Subcutaneous adipose tissue (tissue), 4 donors: ENCODE measurements around the gene ITGAV. TPM values are rescaled to one million over a fixed set of nuclear protein-coding genes. Genes with fewer than 3 reads are reported as not detected.

Source experiments
- total RNA-seq, 4 donors: library from RNA; depleted of rRNA; stranded (reverse); fragments of >200 nt; gene quantifications; one replicate each; pipeline ENCODE4 v1.1.0, GENCODE V29; 2016
- TF ChIP-seq, protein P1 (sequence below): fragments of 450-650 bp; IDR thresholded peaks from one replicate; pipeline ENCODE4 v1.5.1; 2016; ENCODE audit warnings: low read depth, mild to moderate bottlenecking, control low read depth, antibody characterized with exemption, moderate library complexity

Gene ITGAV
- total RNA-seq, 4 donors from 2014 or later, result 90.8 to 130 (median 114) TPM

- TF ChIP-seq, protein P1, sequence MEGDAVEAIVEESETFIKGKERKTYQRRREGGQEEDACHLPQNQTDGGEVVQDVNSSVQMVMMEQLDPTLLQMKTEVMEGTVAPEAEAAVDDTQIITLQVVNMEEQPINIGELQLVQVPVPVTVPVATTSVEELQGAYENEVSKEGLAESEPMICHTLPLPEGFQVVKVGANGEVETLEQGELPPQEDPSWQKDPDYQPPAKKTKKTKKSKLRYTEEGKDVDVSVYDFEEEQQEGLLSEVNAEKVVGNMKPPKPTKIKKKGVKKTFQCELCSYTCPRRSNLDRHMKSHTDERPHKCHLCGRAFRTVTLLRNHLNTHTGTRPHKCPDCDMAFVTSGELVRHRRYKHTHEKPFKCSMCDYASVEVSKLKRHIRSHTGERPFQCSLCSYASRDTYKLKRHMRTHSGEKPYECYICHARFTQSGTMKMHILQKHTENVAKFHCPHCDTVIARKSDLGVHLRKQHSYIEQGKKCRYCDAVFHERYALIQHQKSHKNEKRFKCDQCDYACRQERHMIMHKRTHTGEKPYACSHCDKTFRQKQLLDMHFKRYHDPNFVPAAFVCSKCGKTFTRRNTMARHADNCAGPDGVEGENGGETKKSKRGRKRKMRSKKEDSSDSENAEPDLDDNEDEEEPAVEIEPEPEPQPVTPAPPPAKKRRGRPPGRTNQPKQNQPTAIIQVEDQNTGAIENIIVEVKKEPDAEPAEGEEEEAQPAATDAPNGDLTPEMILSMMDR, result no peak
Measured at GRCh38 chr2:186693446-186693832, 103.6 kb downstream of the ITGAV start.

DNA sequence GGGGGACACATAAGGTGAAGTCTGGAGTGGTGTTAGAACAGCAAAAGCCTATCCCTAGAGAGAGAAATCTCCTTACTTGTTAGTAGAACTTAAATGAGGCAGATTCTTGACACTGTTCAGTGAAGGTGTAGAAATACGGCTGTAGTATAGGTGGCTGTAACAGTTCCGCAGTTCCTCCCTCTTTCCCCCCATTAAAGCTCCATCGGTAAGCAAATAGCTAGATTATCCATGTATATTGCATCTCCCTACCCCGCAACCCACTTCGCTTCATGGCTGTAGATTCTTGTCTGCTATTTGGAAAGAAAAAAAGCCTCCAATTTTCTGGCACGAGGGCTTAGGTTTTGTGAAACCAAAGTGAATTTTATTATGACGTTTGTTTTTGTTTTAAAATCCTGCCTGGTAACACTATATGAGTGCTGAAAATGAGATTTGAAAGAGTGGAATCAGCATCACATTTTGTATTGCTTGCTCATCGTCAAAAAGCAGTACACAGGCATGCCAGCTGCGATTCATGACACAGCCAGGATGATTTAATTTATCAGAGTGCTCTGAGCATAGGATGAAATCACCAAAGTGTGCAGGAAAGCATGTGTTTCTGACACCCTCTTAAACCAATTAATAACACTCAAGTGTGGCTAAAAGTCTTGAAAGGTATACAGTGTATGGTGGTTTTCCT lies 105.4 kb downstream of the ITGAV start:
- TF ChIP-seq, protein P1, result no peak

- TF ChIP-seq, protein P1, result no peak
Measured at GRCh38 chr2:186696290-186696689, 106.4 kb downstream of the ITGAV start.

DNA sequence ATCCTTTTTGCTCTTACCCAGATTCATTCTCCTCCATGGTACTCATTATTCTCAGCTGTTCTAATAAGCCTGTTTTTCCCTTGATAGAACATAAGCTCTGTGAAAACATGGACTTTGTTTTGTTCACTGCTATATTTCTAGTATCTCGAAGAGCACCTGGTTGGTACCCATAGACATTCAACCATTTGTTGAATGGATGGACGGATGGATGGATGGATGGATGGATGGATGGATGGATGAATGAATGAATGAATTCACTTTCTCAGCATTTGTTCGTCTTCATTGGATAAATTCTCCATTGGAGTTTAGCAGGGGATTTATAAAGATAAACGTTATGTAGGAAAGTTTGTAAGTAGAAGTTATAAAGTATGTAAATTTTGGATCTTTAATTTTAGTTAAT lies 106.9 kb downstream of the ITGAV start:
- TF ChIP-seq, protein P1, result no peak

DNA sequence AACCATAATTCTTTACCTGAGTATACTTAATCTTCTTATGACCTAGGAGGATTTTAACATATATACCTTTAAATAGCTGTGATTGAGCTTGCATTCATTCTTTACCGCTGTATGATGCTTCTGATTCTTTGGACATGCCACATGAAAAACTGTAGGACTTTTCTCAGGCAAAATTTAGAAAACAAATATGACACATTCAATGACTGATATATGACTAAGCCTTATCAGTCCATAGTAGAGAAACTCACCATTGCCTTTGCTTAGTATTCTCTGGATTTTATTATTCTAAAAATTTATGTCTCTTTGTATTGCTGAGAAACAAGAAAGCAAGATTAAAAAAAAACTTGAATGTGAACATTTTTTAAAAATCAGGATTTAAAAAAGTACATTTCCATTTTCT lies 107.7 kb downstream of the ITGAV start:
- TF ChIP-seq, protein P1, result no peak

DNA sequence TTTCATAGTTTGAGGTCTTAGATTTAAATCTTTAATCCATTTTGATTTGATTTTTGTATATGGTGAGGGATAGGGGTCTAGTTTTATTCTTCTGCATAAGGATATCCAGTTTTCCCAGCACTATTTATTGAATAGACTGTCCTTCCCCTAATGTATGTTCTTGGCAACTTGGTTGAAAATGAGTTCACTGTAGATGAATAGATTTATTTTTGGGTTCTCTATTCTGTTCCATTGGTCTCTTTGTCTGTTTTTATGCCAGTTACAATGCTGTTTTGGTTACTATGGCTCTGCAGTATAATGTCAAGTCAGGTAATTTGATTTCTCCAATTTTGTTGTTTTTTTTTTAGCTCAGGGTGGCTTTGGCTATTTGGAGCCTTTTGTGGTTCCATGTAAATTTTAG lies 109.9 kb downstream of the ITGAV start:
- TF ChIP-seq, protein P1, result no peak

DNA sequence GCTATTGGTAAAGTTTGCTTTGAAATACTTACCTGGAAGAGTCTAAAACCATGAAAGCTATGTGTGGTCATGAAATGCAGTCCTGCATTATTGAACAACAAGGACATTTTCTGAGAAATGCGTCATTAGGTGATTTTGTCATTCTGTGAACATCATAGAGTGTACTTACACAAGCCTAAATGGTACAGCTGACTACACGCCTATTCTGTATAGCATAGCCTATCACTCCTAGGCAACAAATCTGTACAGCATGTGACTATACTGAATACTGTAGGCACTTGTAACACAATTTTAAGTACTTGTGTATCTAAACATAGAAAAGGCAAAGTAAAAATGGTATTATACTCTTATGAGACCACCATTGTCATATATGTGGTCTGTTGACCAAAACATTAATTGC lies 112.2 kb downstream of the ITGAV start:
- TF ChIP-seq, protein P1, result no peak
